A673 (cell line): ENCODE data around the gene LRRC9. TPM values are rescaled to one million over a fixed set of nuclear protein-coding genes. Genes with fewer than 3 reads are reported as not detected.

ENCODE experiments used
- BruUV-seq: library from RNA; stranded (reverse); fragments of 400-500 nt; replicated peaks from 2 replicates; lab custom pipeline; 2021; lab: Mats Ljungman, UMichigan
- CTCF ChIA-PET: fragments of 300-600 bp; sonication (Branson Sonifier 250); formaldehyde crosslinking; loops from one replicate; lab custom pipeline; 2022; ENCODE audit warnings: antibody characterized with exemption; lab: Charles Lee
- POLR2A ChIA-PET: fragments of 300-600 bp; sonication (Branson Sonifier 250); formaldehyde crosslinking; loops from one replicate; lab custom pipeline; 2022; ENCODE audit warnings: antibody characterized with exemption; ENCODE audit not compliant: low non-redundant PET; lab: Charles Lee
- DNase-seq: peaks from one replicate; pipeline ENCODE4 v3.0.0-alpha.2; 2015; ENCODE audit warnings: low spot score
- H3K27ac ChIP-seq: fragments of 200-600 bp; sonication (generic); 2 replicates; pipeline ENCODE4 v1.5.1; 2016; ENCODE audit warnings: mixed run types, low read depth, mild to moderate bottlenecking, mixed read lengths, antibody characterized with exemption, low read length; ENCODE audit not compliant: poor library complexity, severe bottlenecking
- H3K27me3 ChIP-seq: fragments of 200-600 bp; sonication (generic); replicated peaks from 2 replicates; pipeline ENCODE4 v1.6.1; 2017; ENCODE audit warnings: mixed run types, low read depth, mild to moderate bottlenecking, mixed read lengths, antibody characterized with exemption, low read length; ENCODE audit not compliant: insufficient read depth, poor library complexity
- H3K36me3 ChIP-seq: fragments of 200-600 bp; sonication (generic); 2 replicates; pipeline ENCODE4 v1.6.1; 2016; ENCODE audit warnings: mixed run types, mild to moderate bottlenecking, mixed read lengths, antibody characterized with exemption, low read length; ENCODE audit not compliant: insufficient read depth, poor library complexity, severe bottlenecking
- H3K4me1 ChIP-seq: fragments of 200-600 bp; sonication (generic); 2 replicates; pipeline ENCODE4 v1.6.1; 2017; ENCODE audit warnings: mixed run types, mild to moderate bottlenecking, mixed read lengths, antibody characterized with exemption, low read length; ENCODE audit not compliant: insufficient read depth, poor library complexity, severe bottlenecking
- H3K4me3 ChIP-seq: fragments of 200-600 bp; sonication (generic); 2 replicates; pipeline ENCODE4 v1.5.1; 2016; ENCODE audit warnings: low read depth, mixed run types, mild to moderate bottlenecking, mixed read lengths, low read length; ENCODE audit not compliant: poor library complexity, severe bottlenecking
- H3K9me3 ChIP-seq: fragments of 200-600 bp; sonication (generic); 2 replicates; pipeline ENCODE4 v1.6.1; 2016; ENCODE audit warnings: mixed run types, low read depth, mild to moderate bottlenecking, mixed read lengths, antibody characterized with exemption, low read length; ENCODE audit not compliant: poor library complexity, severe bottlenecking
- EZH2 ChIP-seq: fragments of 200-600 bp; sonication (generic); IDR thresholded peaks from 2 replicates; pipeline ENCODE4 v1.6.1; 2017; ENCODE audit warnings: borderline replicate concordance, low read depth, mild to moderate bottlenecking, mixed read lengths, antibody characterized with exemption, low read length; ENCODE audit not compliant: poor library complexity, severe bottlenecking
- intact Hi-C: fragments of 100-400 bp; cut with micrococcal nuclease; formaldehyde crosslinking; loops from one replicate; pipeline ENCODE4 v1.10.0; 2022; ENCODE audit not compliant: unreplicated experiment
- total RNA-seq: library from RNA; stranded (reverse); gene quantifications from 2 replicates; pipeline ENCODE4 v1.2.3, GENCODE V29; 2021
- TF ChIP-seq, protein P1 (sequence below): fragments of 300-800, 200-600 bp; sonication (generic); conservative IDR thresholded peaks from 2 replicates; pipeline ENCODE4 v1.5.1; 2017; ENCODE audit warnings: low read depth, mild to moderate bottlenecking, antibody characterized with exemption, low read length, moderate library complexity, mixed read lengths

The LRRC9 gene
- total RNA-seq, 1 experiment from 2014 or later, result not detected

DNA sequence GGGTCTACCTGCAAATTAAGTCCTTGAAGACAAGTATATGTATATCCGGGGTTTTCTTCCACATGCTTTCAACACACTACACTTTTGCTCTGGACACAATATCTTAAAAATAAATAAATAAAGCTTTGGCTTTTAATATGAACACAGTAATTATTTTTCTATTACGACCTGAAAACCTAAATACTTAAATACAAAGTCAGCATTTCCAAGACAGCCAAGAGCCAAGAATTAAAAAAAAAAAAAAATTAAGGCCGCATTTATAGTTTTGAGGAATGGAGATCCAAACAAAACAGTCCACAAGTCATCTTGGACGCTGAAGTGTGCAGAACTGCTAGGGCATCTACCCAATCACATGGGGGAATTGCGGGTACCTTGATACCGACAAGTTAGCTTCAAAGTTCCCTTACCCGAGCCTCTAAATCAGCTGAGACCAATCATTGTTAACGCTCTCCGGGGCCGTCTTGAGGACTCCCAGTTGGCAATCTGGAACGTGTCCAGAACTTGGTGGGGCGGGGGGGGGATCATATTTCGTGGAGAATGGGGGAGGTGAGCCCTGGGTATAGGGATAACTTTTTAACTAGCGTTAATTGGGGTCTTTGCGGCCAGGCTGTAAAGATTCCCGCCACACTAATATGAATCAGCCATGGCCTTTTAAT, 171.0 kb downstream of the LRRC9 start:
- peak overlapping the region; percentile 99 for H3K27ac ChIP-seq
- H3K36me3 ChIP-seq, result no peaks in the 10 kb centered on the region
- POLR2A ChIA-PET, result no interaction called here
- peaks cover 8% of the 10 kb centered on the region for H3K4me1 ChIP-seq
- peak overlapping the region; percentile 68 for H3K4me3 ChIP-seq
- peak; percentile 88 for DNase-seq
- CTCF ChIA-PET, result interaction anchor here (0.6 kb wide), 1 partner anchor 583 kb away, joined by 9 read pairs; no protein-coding TSS in a partner anchor
- H3K27me3 ChIP-seq, result no peaks in the 10 kb centered on the region
- no peaks in the 10 kb centered on the region for H3K9me3 ChIP-seq
- TF ChIP-seq, protein P1, sequence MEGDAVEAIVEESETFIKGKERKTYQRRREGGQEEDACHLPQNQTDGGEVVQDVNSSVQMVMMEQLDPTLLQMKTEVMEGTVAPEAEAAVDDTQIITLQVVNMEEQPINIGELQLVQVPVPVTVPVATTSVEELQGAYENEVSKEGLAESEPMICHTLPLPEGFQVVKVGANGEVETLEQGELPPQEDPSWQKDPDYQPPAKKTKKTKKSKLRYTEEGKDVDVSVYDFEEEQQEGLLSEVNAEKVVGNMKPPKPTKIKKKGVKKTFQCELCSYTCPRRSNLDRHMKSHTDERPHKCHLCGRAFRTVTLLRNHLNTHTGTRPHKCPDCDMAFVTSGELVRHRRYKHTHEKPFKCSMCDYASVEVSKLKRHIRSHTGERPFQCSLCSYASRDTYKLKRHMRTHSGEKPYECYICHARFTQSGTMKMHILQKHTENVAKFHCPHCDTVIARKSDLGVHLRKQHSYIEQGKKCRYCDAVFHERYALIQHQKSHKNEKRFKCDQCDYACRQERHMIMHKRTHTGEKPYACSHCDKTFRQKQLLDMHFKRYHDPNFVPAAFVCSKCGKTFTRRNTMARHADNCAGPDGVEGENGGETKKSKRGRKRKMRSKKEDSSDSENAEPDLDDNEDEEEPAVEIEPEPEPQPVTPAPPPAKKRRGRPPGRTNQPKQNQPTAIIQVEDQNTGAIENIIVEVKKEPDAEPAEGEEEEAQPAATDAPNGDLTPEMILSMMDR, result no peak
- no peak for TF ChIP-seq EZH2
- intact Hi-C loops, result no loop called here
- TSS peak; percentile 91 for BruUV-seq

DNA sequence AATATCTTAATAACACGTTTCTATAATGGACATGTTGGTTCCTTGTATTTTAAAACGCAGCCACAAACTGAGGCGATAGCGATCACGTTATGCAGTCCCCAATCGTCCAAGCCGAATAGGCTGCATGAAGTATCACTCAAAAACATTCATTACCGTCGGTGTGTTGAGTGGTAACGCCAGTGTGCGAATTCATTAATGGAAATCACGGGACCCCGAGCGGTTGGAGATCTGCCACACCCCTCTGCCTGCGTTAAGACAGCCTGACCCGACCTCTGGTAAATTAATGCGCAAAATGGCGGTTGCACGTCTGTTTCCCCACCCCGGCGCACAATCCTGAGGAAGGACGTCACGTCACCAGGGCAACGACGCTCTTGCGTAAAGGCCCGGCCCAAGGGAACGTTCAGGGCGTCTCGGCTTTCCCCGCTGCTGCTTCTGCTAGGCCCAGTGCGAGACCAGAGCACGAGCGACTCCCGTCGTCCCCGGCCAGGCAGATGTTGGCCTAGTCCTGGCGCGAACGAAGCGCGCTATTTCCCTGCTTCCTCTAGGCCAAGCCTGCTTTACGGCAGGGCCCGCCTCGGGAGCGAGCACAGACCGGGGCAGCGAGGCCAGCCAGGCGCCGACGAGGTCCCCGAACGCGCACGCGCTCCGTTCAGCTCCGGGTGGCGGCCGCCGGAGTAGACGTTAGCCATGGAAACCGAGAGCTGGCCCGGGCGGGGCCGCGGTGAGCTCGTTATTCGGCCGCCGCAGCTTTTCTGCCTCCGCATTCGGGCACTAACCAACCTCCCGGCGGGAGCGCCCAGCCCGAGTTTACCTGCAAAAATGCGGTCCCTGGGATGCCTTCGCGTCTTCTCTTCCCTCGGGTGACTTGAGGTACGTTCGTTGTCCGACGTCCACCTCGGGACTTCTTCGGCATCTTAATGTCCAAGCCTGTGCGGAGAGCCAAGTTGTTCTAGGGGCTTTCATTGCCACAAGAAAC, 171.9 kb downstream of the LRRC9 start, which contains the start of gene PCNX4:
Gene PCNX4 (plus strand): TSS at position 374 of the 976 bp plus-strand sequence. CDS start 15,716 bp downstream, outside the sequence.
- Histone ChIP-seq H3K4me3 (peak within 1 kb of the TSS; percentile 68), H3K9me3 (no peaks in the 10 kb centered on the region), H3K36me3 (peaks cover 2% of the 10 kb centered on the region), H3K27ac (peak within 1 kb of the TSS; percentile 99), H3K4me1 (peaks cover 8% of the 10 kb centered on the region), H3K27me3 (no peaks in the 10 kb centered on the region)
- BruUV-seq, result no TSS peak
- intact Hi-C loops, result no loop called here
- CTCF ChIA-PET, result no interaction called here
- DNase-seq, result peak; percentile 100
- no peak for TF ChIP-seq EZH2
- TF ChIP-seq, protein P1, result no peak
- POLR2A ChIA-PET, result no interaction called here

DNA sequence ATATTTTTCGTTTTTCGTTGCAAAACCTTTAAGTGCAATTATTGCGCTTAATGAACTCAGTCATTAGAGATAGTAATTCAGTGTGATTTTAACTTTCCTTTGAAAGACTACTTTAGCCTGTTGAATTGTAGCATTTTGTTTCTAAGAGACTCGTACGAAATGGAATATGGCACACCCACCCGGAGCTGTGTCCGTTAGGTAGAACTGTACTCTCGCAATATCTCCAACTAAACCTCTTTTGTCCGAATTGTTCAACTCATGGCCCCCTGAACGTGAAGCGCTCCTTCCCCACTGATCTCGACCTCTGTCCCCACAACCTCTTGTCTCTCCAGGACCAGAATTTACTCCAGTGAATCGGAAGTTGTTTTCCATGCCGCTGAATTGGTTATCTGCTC, 172.6 kb downstream of the LRRC9 start:
- Histone ChIP-seq H3K4me3 (peak overlapping the region; percentile 68), H3K36me3 (peaks cover 9% of the 10 kb centered on the region), H3K4me1 (peaks cover 8% of the 10 kb centered on the region), H3K27ac (peak overlapping the region; percentile 99), H3K9me3 (no peaks in the 10 kb centered on the region), H3K27me3 (no peaks in the 10 kb centered on the region)
- TF ChIP-seq, protein P1, result no peak
- no peak for TF ChIP-seq EZH2
- ChIA-PET CTCF (no interaction called here), POLR2A (no interaction called here)
- DNase-seq, result peak; percentile 45
- intact Hi-C loops, result no loop called here
- no TSS peak for BruUV-seq
